ENCODE data around the gene NRIP1. TPM values are rescaled to one million over a fixed set of nuclear protein-coding genes. Genes with fewer than 3 reads are reported as not detected.

NRIP1 gene
- total and polyA plus RNA-seq, 2 donors (not counting 3 experiments of a cell fraction or from before 2014, with no cell fraction given) = 2.8 to 24.0 TPM

DNA sequence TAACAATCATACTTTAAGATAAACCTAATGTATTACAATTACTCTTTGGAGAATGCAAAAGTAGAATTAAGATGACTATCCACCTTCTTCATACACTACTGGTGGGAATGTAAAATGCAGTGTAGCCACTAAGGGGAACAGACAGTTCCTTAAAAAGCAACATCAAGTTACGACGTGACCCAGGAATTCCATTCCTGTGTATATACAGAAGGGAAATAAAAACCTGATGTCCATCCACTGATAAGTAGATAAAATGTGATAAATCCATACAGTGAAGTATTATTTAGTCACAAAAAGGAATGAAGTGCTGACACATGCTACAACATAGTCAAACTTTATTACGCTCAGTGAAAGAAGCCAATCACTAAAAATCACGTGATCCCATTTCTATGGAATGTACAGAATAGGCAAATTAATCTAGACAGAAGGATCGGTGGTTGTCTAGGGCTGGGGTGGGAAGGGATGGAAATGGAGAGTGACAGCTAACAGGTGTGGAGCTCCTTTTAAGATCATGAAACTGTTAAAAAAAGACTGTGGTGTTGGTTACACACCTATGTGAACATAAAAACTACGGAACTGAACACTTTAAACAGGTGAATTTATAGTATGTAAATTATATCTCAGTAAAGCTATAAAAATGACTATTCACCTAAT lies 42.1 kb downstream of the NRIP1 start:
- intact Hi-C loops (cut with micrococcal nuclease) = no loop called here

More for the DNA sequence above, 42.1 kb downstream of the NRIP1 start:
- ChIA-PET POLR2A (no interaction called here), CTCF (no interaction called here)
- Histone ChIP-seq H3K9me1 (replicated peaks; ENCODE audit: control insufficient read depth, extremely low read depth, insufficient read depth, low read length) (no peaks in the 10 kb centered on the region), H3K27ac (ENCODE audit: insufficient read depth, low read depth, low read length) (no peak overlapping the region), H3K79me2 (ENCODE audit: control insufficient read depth, insufficient read depth, low read length) (peaks cover 97% of the 10 kb centered on the region), H3K36me3 (ENCODE audit: control insufficient read depth in 2 of 2, extremely low read depth in 1 of 2, insufficient read depth in 2 of 2, low read length in 2 of 2) (no peaks in the 10 kb centered on the region), H2AFZ (ENCODE audit: low read depth, low read length) (no peak overlapping the region), H4K20me1 (replicated peaks; ENCODE audit: control insufficient read depth, extremely low read depth, insufficient read depth, low read length) (peaks cover 10% of the 10 kb centered on the region), H3K27me3 (ENCODE audit: control insufficient read depth in 2 of 2, insufficient read depth in 2 of 2, low read length in 2 of 2) (no peaks in the 10 kb centered on the region), H3K4me2 (ENCODE audit: insufficient read depth, low read length) (no peak overlapping the region), H3K4me3 (replicated peaks in 1 of 3; ENCODE audit: insufficient read depth in 1 of 3, low read depth in 1 of 3, low read length in 3 of 3) (no peak overlapping the region), H3K4me1 (ENCODE audit: control insufficient read depth, extremely low read depth, insufficient read depth, low read length) (no peaks in the 10 kb centered on the region), H3K9me3 (replicated peaks; ENCODE audit: control insufficient read depth, insufficient read depth, low read length) (no peaks in the 10 kb centered on the region), H3K9ac (replicated peaks; ENCODE audit: extremely low read depth, insufficient read depth, low read length) (no peak overlapping the region)
- DNase-seq (ENCODE audit: low read depth, low spot score) = no peak
- no peak for TF ChIP-seq POLR2AphosphoS5 (IDR thresholded peaks at IDR 0.05; ENCODE audit: insufficient read depth, low read depth, low read length)
- TF ChIP-seq EZH2 (IDR thresholded peaks at IDR 0.05; ENCODE audit: borderline replicate concordance, low read depth, low read length, severe bottlenecking) = no peak
- TF ChIP-seq JUN (IDR thresholded peaks at IDR 0.05; ENCODE audit: borderline replicate concordance, insufficient read depth, insufficient read length, low read depth) = no peak
- no peak for TF ChIP-seq MYC (IDR thresholded peaks at IDR 0.05; ENCODE audit: low read depth, low read length)
- TF ChIP-seq FOS (IDR thresholded peaks at IDR 0.05; ENCODE audit: borderline replicate concordance, insufficient read depth, low read length) = no peak
- no peak for TF ChIP-seq POLR2A (IDR thresholded peaks at IDR 0.05; ENCODE audit: low read depth, low read length)
- TF ChIP-seq, protein P1, sequence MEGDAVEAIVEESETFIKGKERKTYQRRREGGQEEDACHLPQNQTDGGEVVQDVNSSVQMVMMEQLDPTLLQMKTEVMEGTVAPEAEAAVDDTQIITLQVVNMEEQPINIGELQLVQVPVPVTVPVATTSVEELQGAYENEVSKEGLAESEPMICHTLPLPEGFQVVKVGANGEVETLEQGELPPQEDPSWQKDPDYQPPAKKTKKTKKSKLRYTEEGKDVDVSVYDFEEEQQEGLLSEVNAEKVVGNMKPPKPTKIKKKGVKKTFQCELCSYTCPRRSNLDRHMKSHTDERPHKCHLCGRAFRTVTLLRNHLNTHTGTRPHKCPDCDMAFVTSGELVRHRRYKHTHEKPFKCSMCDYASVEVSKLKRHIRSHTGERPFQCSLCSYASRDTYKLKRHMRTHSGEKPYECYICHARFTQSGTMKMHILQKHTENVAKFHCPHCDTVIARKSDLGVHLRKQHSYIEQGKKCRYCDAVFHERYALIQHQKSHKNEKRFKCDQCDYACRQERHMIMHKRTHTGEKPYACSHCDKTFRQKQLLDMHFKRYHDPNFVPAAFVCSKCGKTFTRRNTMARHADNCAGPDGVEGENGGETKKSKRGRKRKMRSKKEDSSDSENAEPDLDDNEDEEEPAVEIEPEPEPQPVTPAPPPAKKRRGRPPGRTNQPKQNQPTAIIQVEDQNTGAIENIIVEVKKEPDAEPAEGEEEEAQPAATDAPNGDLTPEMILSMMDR (IDR thresholded peaks at IDR 0.05; ENCODE audit: extremely low read depth in 1 of 2, insufficient read depth in 1 of 2, low read depth in 1 of 2, low read length in 2 of 2) = no peak
- TF ChIP-seq, protein P2, sequence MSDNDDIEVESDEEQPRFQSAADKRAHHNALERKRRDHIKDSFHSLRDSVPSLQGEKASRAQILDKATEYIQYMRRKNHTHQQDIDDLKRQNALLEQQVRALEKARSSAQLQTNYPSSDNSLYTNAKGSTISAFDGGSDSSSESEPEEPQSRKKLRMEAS (IDR thresholded peaks at IDR 0.05; ENCODE audit: insufficient read depth, insufficient read length) = no peak
- no peak for TF ChIP-seq GATA2 (IDR thresholded peaks at IDR 0.05; ENCODE audit: insufficient read depth, insufficient read length, low read depth, low read length)
- no TSS peak for BruUV-seq (replicated peaks)
- no peak for FAIRE-seq
- dilution Hi-C loops (cut with MboI; ENCODE audit: extremely low pct_ligation_motif_present, low sequenced_read_pairs) = no loop called here

All from endothelial cell of umbilical vein (primary cell).